ENCODE results near the gene CTXN1.
"Not testable (repeated sequence)": the region's sequence is repeated elsewhere in the genome, so short reads cannot be mapped to it uniquely, and the experiment has no call there.

Gene CTXN1

GRCh38 chr19:7897292-7897691, 28.6 kb downstream of the CTXN1 start:
- DNase-seq = no peak

- DNase-seq = no peak
These were observed 30.4 kb downstream of the CTXN1 start for GRCh38 chr19:7895565-7895964.

GRCh38 chr19:7894612-7895309, 31.2 kb downstream of the CTXN1 start:
- DNase-seq = no peak

GRCh38 chr19:7893362-7894101, 32.4 kb downstream of the CTXN1 start:
- not testable (repeated sequence) for DNase-seq

- DNase-seq = no peak
These were observed 37.1 kb downstream of the CTXN1 start for GRCh38 chr19:7888826-7889217.

- DNase-seq = no peak
These were observed 37.6 kb downstream of the CTXN1 start, which contains the start of gene LRRC8E for GRCh38 chr19:7888145-7888825. Gene LRRC8E (plus strand): TSS chr19:7888510. CDS start chr19:7895604, 7,094 bp downstream.

- DNase-seq = no peak
These were observed 38.4 kb downstream of the CTXN1 start for GRCh38 chr19:7887408-7888144.

- DNase-seq = no peak
These were observed 40.1 kb downstream of the CTXN1 start for GRCh38 chr19:7885818-7886217.

GRCh38 chr19:7883796-7884570, 42.0 kb downstream of the CTXN1 start:
- DNase-seq = no peak

- DNase-seq = no peak
These were observed 42.8 kb downstream of the CTXN1 start for GRCh38 chr19:7883105-7883504.

GRCh38 chr19:7881910-7882309, 44.0 kb downstream of the CTXN1 start:
- no peak for DNase-seq

GRCh38 chr19:7879836-7880235, 46.1 kb downstream of the CTXN1 start:
- DNase-seq = no peak

- no peak for DNase-seq
These were observed 46.7 kb downstream of the CTXN1 start for GRCh38 chr19:7879111-7879807.

GRCh38 chr19:7877249-7877836, 48.6 kb downstream of the CTXN1 start:
- DNase-seq = no peak

GRCh38 chr19:7874897-7875273, 51.0 kb downstream of the CTXN1 start:
- DNase-seq = no peak
